ENCODE data around the gene EPB41L4A.

- TF ChIP-seq CTCF (IDR thresholded peaks at IDR 0.05), result no peak
- no peak for TF ChIP-seq POLR2A (IDR thresholded peaks at IDR 0.05)
- no peak for TF ChIP-seq POLR2AphosphoS5 (IDR thresholded peaks at IDR 0.05)
These were observed 89.5 kb downstream of the EPB41L4A start for GRCh38 chr5:112329419-112330090.

All from stomach (tissue), 4 donors.